T1000 (cell line): ENCODE results near the gene AGBL5.

ENCODE experiments used
- DNase-seq: peaks from one replicate; lab custom pipeline; 2025; ENCODE audit warnings: mixed read lengths; lab: John Stamatoyannopoulos, UW

Gene AGBL5

GRCh38 chr2:27078267-27079194 is 27.1 kb downstream of the AGBL5 start, which contains the start of gene EMILIN1:
Gene EMILIN1, plus strand, starts transcription at chr2:27078615. Its CDS starts 451 bp downstream, at chr2:27079066.
- peak; percentile 51 for DNase-seq

DNA sequence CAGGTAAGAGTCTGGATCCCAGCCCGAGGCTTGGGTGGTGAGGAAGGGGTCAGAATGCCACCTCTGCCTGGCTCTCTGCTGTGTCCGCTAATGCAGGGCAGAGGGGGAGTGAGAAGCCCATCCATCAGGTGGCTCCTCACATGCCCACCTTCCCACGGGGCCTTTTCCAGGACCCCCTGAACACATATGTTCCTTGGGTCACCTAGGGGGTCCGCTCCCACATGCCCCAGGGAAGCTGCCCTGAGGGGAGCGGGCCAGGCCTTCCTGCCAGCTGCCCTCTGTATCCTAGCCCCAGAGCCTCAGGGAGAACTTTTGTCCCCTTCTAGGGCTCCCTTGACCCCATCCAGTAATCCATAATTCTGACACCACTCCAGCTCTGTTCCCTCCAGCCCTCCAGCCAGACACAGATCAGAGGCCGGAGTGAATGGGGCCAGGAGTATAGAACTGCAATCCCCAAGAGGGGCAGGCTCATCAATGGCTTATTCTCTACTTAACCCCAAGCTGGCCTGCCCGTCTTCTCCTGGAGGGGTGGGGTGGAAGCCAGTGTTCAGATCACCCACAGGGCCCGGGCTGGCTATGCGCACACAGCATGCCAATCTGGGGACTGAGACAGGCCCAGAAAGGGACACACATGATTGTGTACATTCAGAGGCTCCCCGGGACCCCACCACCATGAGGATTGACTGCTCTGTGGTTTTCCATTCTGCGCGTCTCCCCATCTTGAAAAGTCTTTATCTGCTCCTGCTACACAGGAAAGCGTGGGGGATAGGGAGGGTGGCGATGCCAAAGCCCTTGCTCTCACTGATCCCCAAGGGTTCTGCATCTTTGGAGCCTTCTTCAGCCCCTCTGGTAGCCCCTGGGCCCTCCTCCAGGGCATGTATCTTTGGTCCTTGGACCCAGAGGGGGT is 28.0 kb downstream of the AGBL5 start:
- no peak for DNase-seq

DNA sequence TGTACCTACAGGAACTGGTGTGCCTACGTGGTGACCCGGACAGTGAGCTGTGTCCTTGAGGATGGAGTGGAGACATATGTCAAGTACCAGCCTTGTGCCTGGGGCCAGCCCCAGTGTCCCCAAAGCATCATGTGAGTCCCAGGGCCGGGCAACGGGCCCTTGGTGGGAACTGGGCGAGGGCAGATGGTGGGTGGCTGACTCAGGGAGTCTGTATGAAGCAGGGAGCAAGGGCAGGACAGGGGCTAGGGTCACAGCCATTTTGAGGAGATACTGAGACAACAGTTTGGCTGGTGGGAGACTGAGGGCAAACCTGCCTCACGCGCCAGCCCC is 28.6 kb downstream of the AGBL5 start:
- no peak for DNase-seq

GRCh38 chr2:27080603-27080936 is 29.1 kb downstream of the AGBL5 start:
- DNase-seq: no peak

GRCh38 chr2:27081984-27082772 is 30.7 kb downstream of the AGBL5 start:
- DNase-seq: no peak

- DNase-seq: no peak
These were observed 31.4 kb downstream of the AGBL5 start for GRCh38 chr2:27082773-27083409.

DNA sequence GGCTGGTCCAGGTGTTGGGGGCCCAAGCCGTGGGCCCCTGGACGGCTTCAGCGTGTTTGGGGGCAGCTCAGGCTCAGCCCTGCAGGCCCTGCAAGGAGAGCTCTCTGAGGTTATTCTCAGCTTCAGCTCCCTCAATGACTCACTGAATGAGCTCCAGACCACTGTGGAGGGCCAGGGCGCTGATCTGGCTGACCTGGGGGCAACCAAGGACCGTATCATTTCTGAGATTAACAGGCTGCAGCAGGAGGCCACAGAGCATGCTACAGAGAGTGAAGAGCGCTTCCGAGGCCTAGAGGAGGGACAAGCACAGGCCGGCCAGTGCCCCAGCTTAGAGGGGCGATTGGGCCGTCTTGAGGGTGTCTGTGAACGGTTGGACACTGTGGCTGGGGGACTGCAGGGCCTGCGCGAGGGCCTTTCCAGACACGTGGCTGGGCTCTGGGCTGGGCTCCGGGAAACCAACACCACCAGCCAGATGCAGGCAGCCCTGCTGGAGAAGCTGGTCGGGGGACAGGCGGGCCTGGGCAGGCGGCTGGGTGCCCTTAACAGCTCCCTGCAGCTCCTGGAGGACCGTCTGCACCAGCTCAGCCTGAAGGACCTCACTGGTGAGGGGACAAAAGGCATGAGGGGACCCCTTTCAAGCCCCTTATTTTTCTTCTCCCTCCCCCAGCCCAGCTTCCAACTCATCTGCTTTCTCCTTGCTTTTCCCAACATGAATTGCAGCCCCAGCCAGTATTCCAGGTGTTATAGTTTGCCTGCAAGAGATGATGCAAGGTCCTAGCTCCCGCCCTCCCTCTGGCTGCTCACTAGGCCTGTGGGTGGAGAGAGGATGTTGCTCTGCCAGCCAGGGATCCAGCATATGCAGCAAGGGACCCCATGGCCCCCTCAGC is 32.2 kb downstream of the AGBL5 start:
- no peak for DNase-seq

DNA sequence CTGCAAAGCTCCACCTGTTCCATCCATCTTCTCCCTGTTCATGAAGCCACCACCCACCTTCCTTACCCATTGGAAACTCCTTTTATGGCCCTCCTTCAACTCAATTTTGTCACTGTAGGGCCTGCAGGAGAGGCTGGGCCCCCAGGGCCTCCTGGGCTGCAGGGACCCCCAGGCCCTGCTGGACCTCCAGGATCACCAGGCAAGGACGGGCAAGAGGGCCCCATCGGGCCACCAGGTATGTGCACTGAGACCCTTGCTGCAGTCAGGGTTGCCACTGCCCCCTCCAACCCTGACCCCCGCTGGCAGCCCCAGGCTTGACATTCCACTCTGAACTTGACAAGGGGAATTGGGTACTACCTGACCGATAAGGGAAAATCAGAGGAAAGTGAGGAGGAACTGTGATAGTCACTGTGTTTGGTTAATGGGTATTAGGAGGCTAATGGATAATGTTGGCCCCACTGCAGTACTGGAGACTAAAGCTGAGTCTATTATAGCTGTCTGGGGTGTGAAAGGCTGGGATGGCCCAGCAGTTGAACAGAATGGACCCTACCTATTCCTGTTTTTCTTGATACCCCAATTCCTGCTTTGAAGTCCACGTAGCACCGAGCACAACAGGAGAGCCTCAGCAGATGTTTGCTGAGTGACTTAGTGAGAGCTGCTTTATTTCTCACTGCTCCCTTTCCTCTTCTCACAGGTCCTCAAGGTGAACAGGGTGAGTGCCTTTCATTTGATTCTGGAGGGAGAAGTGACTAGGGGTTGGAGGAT is 33.0 kb downstream of the AGBL5 start:
- DNase-seq: no peak

DNA sequence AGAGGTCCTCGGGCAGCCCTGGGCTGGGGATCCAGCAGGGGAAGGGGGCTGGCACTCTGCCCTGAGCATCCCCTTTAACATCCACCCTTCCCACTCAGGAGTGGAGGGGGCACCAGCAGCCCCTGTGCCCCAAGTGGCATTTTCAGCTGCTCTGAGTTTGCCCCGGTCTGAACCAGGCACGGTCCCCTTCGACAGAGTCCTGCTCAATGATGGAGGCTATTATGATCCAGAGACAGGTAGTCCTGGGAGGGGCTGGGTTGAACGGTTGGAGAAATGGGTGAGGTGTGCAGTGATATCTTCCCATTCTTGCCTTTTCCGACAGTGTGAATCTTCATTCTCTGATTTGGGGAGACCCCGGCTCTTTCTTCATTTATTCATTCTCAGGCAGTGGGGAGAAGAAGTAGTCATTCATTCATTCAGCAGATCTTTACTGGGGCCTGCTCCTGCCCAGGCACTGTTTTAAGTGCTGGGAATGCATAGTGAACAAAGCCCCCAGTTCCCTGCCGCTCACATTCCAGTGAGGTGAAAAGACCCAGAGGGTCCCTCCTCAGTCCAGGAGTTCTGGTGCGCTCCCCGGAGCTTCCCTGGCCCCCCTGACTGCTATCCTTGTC is 33.7 kb downstream of the AGBL5 start:
- no peak for DNase-seq

DNA sequence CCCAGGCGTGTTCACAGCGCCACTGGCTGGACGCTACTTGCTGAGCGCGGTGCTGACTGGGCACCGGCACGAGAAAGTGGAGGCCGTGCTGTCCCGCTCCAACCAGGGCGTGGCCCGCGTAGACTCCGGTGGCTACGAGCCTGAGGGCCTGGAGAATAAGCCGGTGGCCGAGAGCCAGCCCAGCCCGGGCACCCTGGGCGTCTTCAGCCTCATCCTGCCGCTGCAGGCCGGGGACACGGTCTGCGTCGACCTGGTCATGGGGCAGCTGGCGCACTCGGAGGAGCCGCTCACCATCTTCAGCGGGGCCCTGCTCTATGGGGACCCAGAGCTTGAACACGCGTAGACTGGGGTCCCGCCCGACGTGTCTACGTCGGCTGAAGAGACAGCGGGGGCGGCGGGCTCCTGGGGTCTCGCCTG is 34.2 kb downstream of the AGBL5 start:
- DNase-seq: no peak

- peak; percentile 89 for DNase-seq
These were observed 34.7 kb downstream of the AGBL5 start for GRCh38 chr2:27086090-27086723.

- peak; percentile 46 for DNase-seq
These were observed 35.5 kb downstream of the AGBL5 start, which contains the start of gene KHK for GRCh38 chr2:27086724-27087593. Gene KHK, plus strand, starts transcription at chr2:27086772. Its CDS starts 488 bp downstream, at chr2:27087260.

DNA sequence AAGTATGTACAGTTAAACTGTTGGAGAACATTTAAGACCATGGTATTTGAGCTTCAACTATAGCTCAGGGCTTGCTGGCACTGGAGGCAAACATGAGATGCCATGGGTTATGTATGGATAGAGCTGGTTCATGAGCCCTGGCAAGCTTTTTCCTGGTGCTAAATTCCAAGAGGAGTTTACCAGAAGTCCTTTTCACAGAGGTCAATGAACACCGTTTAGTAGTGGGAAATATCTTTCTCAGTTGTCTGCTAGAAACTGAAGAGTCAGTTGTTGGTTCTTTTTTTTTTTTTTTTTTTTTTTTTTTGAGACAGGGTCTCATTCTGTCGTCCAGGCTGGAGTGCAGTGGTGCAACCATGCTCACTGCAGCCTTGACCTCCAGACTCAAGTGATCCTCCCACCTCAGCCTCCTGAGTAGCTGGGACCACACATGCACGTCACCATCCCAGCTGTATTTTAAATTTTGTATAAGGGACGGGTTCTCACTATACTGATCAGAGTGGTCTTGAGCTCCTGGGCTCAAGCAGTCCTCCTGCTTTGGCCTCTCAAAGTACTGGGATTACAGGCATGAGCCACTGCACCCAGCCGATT is 36.4 kb downstream of the AGBL5 start:
- DNase-seq: no peak

GRCh38 chr2:27088634-27089033 is 37.2 kb downstream of the AGBL5 start:
- no peak for DNase-seq

- no peak for DNase-seq
These were observed 37.9 kb downstream of the AGBL5 start for GRCh38 chr2:27089111-27089954.
